ENCODE results near the gene PAK3.

PAK3 gene

GRCh38 chrX:111129921-111130320 is 33.9 kb downstream of the PAK3 start:
- in situ Hi-C loops (cut with MboI; ENCODE audit: low sequenced_read_pairs), result no loop called here

- in situ Hi-C loops (cut with MboI; ENCODE audit: low sequenced_read_pairs), result no loop called here
Measured at GRCh38 chrX:111131572-111131971, 35.6 kb downstream of the PAK3 start.

GRCh38 chrX:111133389-111133788 is 37.4 kb downstream of the PAK3 start:
- in situ Hi-C loops (cut with MboI; ENCODE audit: low sequenced_read_pairs), result no loop called here

GRCh38 chrX:111145878-111146277 is 49.9 kb downstream of the PAK3 start:
- in situ Hi-C loops (cut with MboI; ENCODE audit: low sequenced_read_pairs), result no loop called here

GRCh38 chrX:111151764-111152163 is 55.8 kb downstream of the PAK3 start:
- in situ Hi-C loops (cut with MboI; ENCODE audit: low sequenced_read_pairs), result no loop called here

- in situ Hi-C loops (cut with MboI; ENCODE audit: low sequenced_read_pairs), result no loop called here
Measured at GRCh38 chrX:111159232-111159631, 63.2 kb downstream of the PAK3 start.

- in situ Hi-C loops (cut with MboI; ENCODE audit: low sequenced_read_pairs), result no loop called here
Measured at GRCh38 chrX:111164728-111165127, 68.7 kb downstream of the PAK3 start.

- in situ Hi-C loops (cut with MboI; ENCODE audit: low sequenced_read_pairs), result no loop called here
Measured at GRCh38 chrX:111165902-111166301, 69.9 kb downstream of the PAK3 start.

GRCh38 chrX:111167334-111167733 is 71.3 kb downstream of the PAK3 start:
- in situ Hi-C loops (cut with MboI; ENCODE audit: low sequenced_read_pairs), result no loop called here

GRCh38 chrX:111168314-111168713 is 72.3 kb downstream of the PAK3 start:
- in situ Hi-C loops (cut with MboI; ENCODE audit: low sequenced_read_pairs), result no loop called here

GRCh38 chrX:111169141-111169540 is 73.2 kb downstream of the PAK3 start:
- in situ Hi-C loops (cut with MboI; ENCODE audit: low sequenced_read_pairs), result no loop called here

GRCh38 chrX:111170017-111170416 is 74.0 kb downstream of the PAK3 start:
- in situ Hi-C loops (cut with MboI; ENCODE audit: low sequenced_read_pairs), result no loop called here

- in situ Hi-C loops (cut with MboI; ENCODE audit: low sequenced_read_pairs), result no loop called here
Measured at GRCh38 chrX:111180750-111181240, 84.8 kb downstream of the PAK3 start.

GRCh38 chrX:111181951-111182350 is 86.0 kb downstream of the PAK3 start:
- in situ Hi-C loops (cut with MboI; ENCODE audit: low sequenced_read_pairs), result no loop called here

- in situ Hi-C loops (cut with MboI; ENCODE audit: low sequenced_read_pairs), result no loop called here
Measured at GRCh38 chrX:111182997-111183396, 87.0 kb downstream of the PAK3 start.

- in situ Hi-C loops (cut with MboI; ENCODE audit: low sequenced_read_pairs), result no loop called here
Measured at GRCh38 chrX:111191598-111191997, 95.6 kb downstream of the PAK3 start.

GRCh38 chrX:111199505-111199904 is 103.5 kb downstream of the PAK3 start:
- in situ Hi-C loops (cut with MboI; ENCODE audit: low sequenced_read_pairs), result no loop called here

GRCh38 chrX:111200327-111200726 is 104.3 kb downstream of the PAK3 start:
- in situ Hi-C loops (cut with MboI; ENCODE audit: low sequenced_read_pairs), result no loop called here

GRCh38 chrX:111207851-111208250 is 111.9 kb downstream of the PAK3 start:
- in situ Hi-C loops (cut with MboI; ENCODE audit: low sequenced_read_pairs), result no loop called here

GRCh38 chrX:111216293-111216801 is 120.4 kb downstream of the PAK3 start:
- in situ Hi-C loops (cut with MboI; ENCODE audit: low sequenced_read_pairs), result no loop called here

GRCh38 chrX:111244235-111244750 is 148.3 kb downstream of the PAK3 start:
- in situ Hi-C loops (cut with MboI; ENCODE audit: low sequenced_read_pairs), result no loop called here

GRCh38 chrX:111254896-111255693 is 159.1 kb downstream of the PAK3 start:
- in situ Hi-C loops (cut with MboI; ENCODE audit: low sequenced_read_pairs), result no loop called here

Measured in HL-60/S4 treated with retinoic acid at 250 ng/mL for 4 days and 3 days (cell line).